ENCODE results near the gene CCIN. TPM values are rescaled to one million over a fixed set of nuclear protein-coding genes. Genes with fewer than 3 reads are reported as not detected.
"Not testable (repeated sequence)": the region's sequence is repeated elsewhere in the genome, so short reads cannot be mapped to it uniquely, and the experiment has no call there.

Gene CCIN
- total RNA-seq, 1 donor from 2014 or later = not detected

- H3K27me3 ChIP-seq (ENCODE audit: control insufficient read depth, insufficient read depth, low read length) = no peaks in the 10 kb centered on the region
- DNase-seq (ENCODE audit: low read depth) = no peak
- no peak overlapping the region for H3K4me3 ChIP-seq (ENCODE audit: low read depth, low read length)
- no peaks in the 10 kb centered on the region for H3K36me3 ChIP-seq (ENCODE audit: control insufficient read depth, insufficient read depth, low read length)
- no peak for TF ChIP-seq CTCF (IDR thresholded peaks at IDR 0.05; ENCODE audit: insufficient read depth, low read length, poor library complexity, severe bottlenecking)
These were observed 10.3 kb upstream of the CCIN start for GRCh38 chr9:36158917-36159316.

DNA sequence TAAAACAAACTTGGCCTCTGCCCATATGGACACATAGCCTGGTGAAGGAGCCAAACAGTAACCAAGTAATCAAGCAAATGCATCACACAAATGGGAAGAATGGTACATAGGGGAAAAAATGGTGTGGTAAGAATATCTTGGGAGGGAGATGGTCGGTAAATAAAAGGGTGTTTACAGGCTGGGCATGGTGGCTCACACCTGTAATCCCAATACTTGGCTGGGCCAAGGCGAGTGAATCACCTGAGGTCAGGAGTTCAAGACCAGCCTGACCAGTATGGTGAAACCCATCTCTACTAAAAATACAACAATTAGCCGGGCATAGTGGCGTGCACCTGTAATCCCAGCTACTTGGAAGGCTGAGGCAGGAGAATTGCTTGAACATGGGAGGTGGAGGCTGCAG is 9.7 kb upstream of the CCIN start:
- H3K4me3 ChIP-seq (ENCODE audit: low read depth, low read length); H3K27me3 ChIP-seq (ENCODE audit: control insufficient read depth, insufficient read depth, low read length); DNase-seq (ENCODE audit: low read depth): not testable (repeated sequence)

GRCh38 chr9:36160126-36160525 is 9.1 kb upstream of the CCIN start:
- H3K27me3 ChIP-seq (ENCODE audit: control insufficient read depth, insufficient read depth, low read length); DNase-seq (ENCODE audit: low read depth); H3K4me3 ChIP-seq (ENCODE audit: low read depth, low read length); H3K36me3 ChIP-seq (ENCODE audit: control insufficient read depth, insufficient read depth, low read length): not testable (repeated sequence)

More for the DNA sequence above, 9.7 kb upstream of the CCIN start:
- H3K36me3 ChIP-seq (ENCODE audit: control insufficient read depth, insufficient read depth, low read length) = not testable (repeated sequence)

GRCh38 chr9:36161187-36161586 is 8.0 kb upstream of the CCIN start:
- DNase-seq (ENCODE audit: low read depth) = no peak
- TF ChIP-seq CTCF (IDR thresholded peaks at IDR 0.05; ENCODE audit: insufficient read depth, low read length, poor library complexity, severe bottlenecking) = no peak
- H3K36me3 ChIP-seq (ENCODE audit: control insufficient read depth, insufficient read depth, low read length) = no peaks in the 10 kb centered on the region

GRCh38 chr9:36162211-36162738 is 6.9 kb upstream of the CCIN start:
- TF ChIP-seq CTCF (IDR thresholded peaks at IDR 0.05; ENCODE audit: insufficient read depth, low read length, poor library complexity, severe bottlenecking) = no peak
- Histone ChIP-seq H3K4me3 (ENCODE audit: low read depth, low read length) (no peak overlapping the region), H3K36me3 (ENCODE audit: control insufficient read depth, insufficient read depth, low read length) (no peaks in the 10 kb centered on the region), H3K27me3 (ENCODE audit: control insufficient read depth, insufficient read depth, low read length) (no peaks in the 10 kb centered on the region)
- no peak for DNase-seq (ENCODE audit: low read depth)

More at GRCh38 chr9:36161187-36161586, 8.0 kb upstream of the CCIN start:
- Histone ChIP-seq H3K27me3 (ENCODE audit: control insufficient read depth, insufficient read depth, low read length) (no peaks in the 10 kb centered on the region), H3K4me3 (ENCODE audit: low read depth, low read length) (no peak overlapping the region)

GRCh38 chr9:36163049-36163785 is 6.0 kb upstream of the CCIN start:
- no peak for TF ChIP-seq CTCF (IDR thresholded peaks at IDR 0.05; ENCODE audit: insufficient read depth, low read length, poor library complexity, severe bottlenecking)
- no peak overlapping the region for H3K4me3 ChIP-seq (ENCODE audit: low read depth, low read length)
- DNase-seq (ENCODE audit: low read depth) = peak; percentile 87
- no peaks in the 10 kb centered on the region for H3K36me3 ChIP-seq (ENCODE audit: control insufficient read depth, insufficient read depth, low read length)
- no peaks in the 10 kb centered on the region for H3K27me3 ChIP-seq (ENCODE audit: control insufficient read depth, insufficient read depth, low read length)

GRCh38 chr9:36163786-36164170 is 5.4 kb upstream of the CCIN start:
- TF ChIP-seq CTCF (IDR thresholded peaks at IDR 0.05; ENCODE audit: insufficient read depth, low read length, poor library complexity, severe bottlenecking) = no peak
- no peak for DNase-seq (ENCODE audit: low read depth)
- Histone ChIP-seq H3K27me3 (ENCODE audit: control insufficient read depth, insufficient read depth, low read length) (no peaks in the 10 kb centered on the region), H3K36me3 (ENCODE audit: control insufficient read depth, insufficient read depth, low read length) (no peaks in the 10 kb centered on the region), H3K4me3 (ENCODE audit: low read depth, low read length) (no peak overlapping the region)

Data from kidney epithelial cell (primary cell).